Smooth muscle cell (in vitro differentiated cells): ENCODE data around the gene FAU. TPM values are rescaled to one million over a fixed set of nuclear protein-coding genes. Genes with fewer than 3 reads are reported as not detected.

Source experiments
- DNase-seq: peaks from one replicate; lab custom pipeline; 2025; ENCODE audit not compliant: unreplicated experiment; lab: John Stamatoyannopoulos, UW
- H2AFZ ChIP-seq: fragments of 200-600 bp; sonication (generic); 2 replicates; pipeline ENCODE4 v1.6.0; 2016; ENCODE audit warnings: antibody characterized with exemption, low read depth, mild to moderate bottlenecking
- H3F3A ChIP-seq: fragments of 200-600 bp; sonication (generic); 2 replicates; pipeline ENCODE4 v1.6.0; 2017; ENCODE audit warnings: antibody characterized with exemption, low read depth
- H3K27ac ChIP-seq: fragments of 200-600 bp; sonication (generic); 2 replicates; pipeline ENCODE4 v1.5.1; 2016; ENCODE audit warnings: low read depth, mild to moderate bottlenecking
- H3K27me3 ChIP-seq: fragments of 200-600 bp; sonication (generic); 2 replicates; pipeline ENCODE4 v1.6.1; 2016; ENCODE audit warnings: low read depth, mild to moderate bottlenecking
- H3K36me3 ChIP-seq: fragments of 200-600 bp; sonication (generic); 2 replicates; pipeline ENCODE4 v1.5.1; 2016; ENCODE audit warnings: low read depth
- H3K4me1 ChIP-seq: fragments of 200-600 bp; sonication (generic); 2 replicates; pipeline ENCODE4 v1.5.1; 2016; ENCODE audit warnings: low read depth
- H3K4me2 ChIP-seq: fragments of 200-600 bp; sonication (generic); 2 replicates; pipeline ENCODE4 v1.6.0; 2016; ENCODE audit warnings: mild to moderate bottlenecking
- H3K4me3 ChIP-seq: fragments of 200-600 bp; sonication (generic); 2 replicates; pipeline ENCODE4 v1.5.1; 2016; ENCODE audit warnings: mild to moderate bottlenecking
- H3K79me2 ChIP-seq: fragments of 200-600 bp; sonication (generic); 2 replicates; pipeline ENCODE4 v1.6.0; 2016; ENCODE audit warnings: low read depth, mild to moderate bottlenecking
- H3K9ac ChIP-seq: fragments of 200-600 bp; sonication (generic); 2 replicates; pipeline ENCODE4 v1.6.0; 2016; ENCODE audit warnings: low read depth
- H3K9me3 ChIP-seq: fragments of 200-600 bp; sonication (generic); replicated peaks from 2 replicates; pipeline ENCODE4 v1.5.1; 2016; ENCODE audit warnings: low read depth
- H4K20me1 ChIP-seq: fragments of 200-600 bp; sonication (generic); 2 replicates; pipeline ENCODE4 v1.6.0; 2016; ENCODE audit warnings: low read depth
- WGBS: methylation state at CpG from one replicate; pipeline ENCODE4 v1.1.7; 2016; ENCODE audit warnings: low lambda C conversion rate; 5-methylcytosine and 5-hydroxymethylcytosine counted together
- polyA plus RNA-seq: library from polyadenylated mRNA; unstranded; fragments of >200 nt; fragmentation: Nextera tagmentation; extraction: Ambion mirVana; gene quantifications from 2 replicates; pipeline ENCODE4 v1.2.1, GENCODE V29; 2016
- total RNA-seq: library from RNA; depleted of rRNA; stranded (reverse); fragments of >200 nt; gene quantifications from 2 replicates; pipeline ENCODE4 v1.2.3, GENCODE V29; 2014
- TF ChIP-seq, protein P1 (sequence below): fragments of 200-600 bp; sonication (generic); IDR thresholded peaks from 2 replicates; pipeline ENCODE4 v1.5.1; 2017; ENCODE audit warnings: borderline replicate concordance, mild to moderate bottlenecking, antibody characterized with exemption; ENCODE audit not compliant: insufficient read depth, poor library complexity, severe bottlenecking

Gene FAU
- total and polyA plus RNA-seq, 2 experiments from 2014 or later: 509 to 537 TPM

DNA sequence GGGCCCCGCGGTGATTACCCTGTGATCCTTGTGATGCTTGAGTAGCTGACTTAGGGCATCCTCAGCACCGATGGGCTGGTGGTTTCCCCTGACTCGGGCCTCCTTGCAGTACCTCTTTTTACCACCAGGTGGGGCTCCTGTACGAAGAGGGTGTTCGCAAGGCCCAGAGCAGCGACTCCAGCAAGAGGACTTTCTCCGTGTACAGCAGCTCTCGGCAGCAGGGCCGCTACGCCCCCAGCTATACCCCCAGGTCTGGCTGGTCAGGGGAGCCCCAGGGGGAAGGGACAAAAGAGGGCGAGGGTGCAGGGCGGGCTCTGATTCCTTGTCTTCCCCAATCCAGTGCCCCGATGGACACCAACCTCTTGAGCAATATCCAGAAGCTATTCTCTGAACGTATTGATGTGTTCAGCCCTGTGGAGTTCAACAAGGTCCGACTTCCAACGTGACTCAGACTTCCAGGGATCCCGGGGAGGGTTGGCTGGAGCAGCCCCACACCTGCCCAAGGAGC lies 11.5 kb downstream of the FAU start:
- H2AFZ ChIP-seq: no peak overlapping the region
- no peak overlapping the region for H3K4me3 ChIP-seq
- 17% methylated on average over 18 of the region's 18 CpGs for WGBS
- H3K27me3 ChIP-seq: no peaks in the 10 kb centered on the region
- no peak overlapping the region for H3K27ac ChIP-seq
- no peaks in the 10 kb centered on the region for H3K9me3 ChIP-seq
- no peak overlapping the region for H3K9ac ChIP-seq
- TF ChIP-seq, protein P1, sequence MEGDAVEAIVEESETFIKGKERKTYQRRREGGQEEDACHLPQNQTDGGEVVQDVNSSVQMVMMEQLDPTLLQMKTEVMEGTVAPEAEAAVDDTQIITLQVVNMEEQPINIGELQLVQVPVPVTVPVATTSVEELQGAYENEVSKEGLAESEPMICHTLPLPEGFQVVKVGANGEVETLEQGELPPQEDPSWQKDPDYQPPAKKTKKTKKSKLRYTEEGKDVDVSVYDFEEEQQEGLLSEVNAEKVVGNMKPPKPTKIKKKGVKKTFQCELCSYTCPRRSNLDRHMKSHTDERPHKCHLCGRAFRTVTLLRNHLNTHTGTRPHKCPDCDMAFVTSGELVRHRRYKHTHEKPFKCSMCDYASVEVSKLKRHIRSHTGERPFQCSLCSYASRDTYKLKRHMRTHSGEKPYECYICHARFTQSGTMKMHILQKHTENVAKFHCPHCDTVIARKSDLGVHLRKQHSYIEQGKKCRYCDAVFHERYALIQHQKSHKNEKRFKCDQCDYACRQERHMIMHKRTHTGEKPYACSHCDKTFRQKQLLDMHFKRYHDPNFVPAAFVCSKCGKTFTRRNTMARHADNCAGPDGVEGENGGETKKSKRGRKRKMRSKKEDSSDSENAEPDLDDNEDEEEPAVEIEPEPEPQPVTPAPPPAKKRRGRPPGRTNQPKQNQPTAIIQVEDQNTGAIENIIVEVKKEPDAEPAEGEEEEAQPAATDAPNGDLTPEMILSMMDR: peak; percentile 92
- peaks cover 7% of the 10 kb centered on the region for H3K79me2 ChIP-seq
- H3F3A ChIP-seq: no peaks in the 10 kb centered on the region
- H3K36me3 ChIP-seq: no peaks in the 10 kb centered on the region
- peak overlapping the region; percentile 16 for H3K4me2 ChIP-seq
- peak; percentile 89 for DNase-seq
- H3K4me1 ChIP-seq: peaks cover 18% of the 10 kb centered on the region
- peaks cover 13% of the 10 kb centered on the region for H4K20me1 ChIP-seq

- WGBS: 94% methylated on average over 36 of the region's 36 CpGs
- no peak overlapping the region for H2AFZ ChIP-seq
- H3K9me3 ChIP-seq: no peaks in the 10 kb centered on the region
- H3K9ac ChIP-seq: no peak overlapping the region
- no peaks in the 10 kb centered on the region for H3F3A ChIP-seq
- H3K4me2 ChIP-seq: no peak overlapping the region
- H3K79me2 ChIP-seq: peaks cover 7% of the 10 kb centered on the region
- no peaks in the 10 kb centered on the region for H3K27me3 ChIP-seq
- no peaks in the 10 kb centered on the region for H3K36me3 ChIP-seq
- H3K27ac ChIP-seq: no peak overlapping the region
- H3K4me1 ChIP-seq: peaks cover 18% of the 10 kb centered on the region
- TF ChIP-seq, protein P1: no peak
- no peak for DNase-seq
- H4K20me1 ChIP-seq: peaks cover 15% of the 10 kb centered on the region
- H3K4me3 ChIP-seq: no peak overlapping the region
Measured at GRCh38 chr11:65109231-65110198, 12.4 kb downstream of the FAU start.

DNA sequence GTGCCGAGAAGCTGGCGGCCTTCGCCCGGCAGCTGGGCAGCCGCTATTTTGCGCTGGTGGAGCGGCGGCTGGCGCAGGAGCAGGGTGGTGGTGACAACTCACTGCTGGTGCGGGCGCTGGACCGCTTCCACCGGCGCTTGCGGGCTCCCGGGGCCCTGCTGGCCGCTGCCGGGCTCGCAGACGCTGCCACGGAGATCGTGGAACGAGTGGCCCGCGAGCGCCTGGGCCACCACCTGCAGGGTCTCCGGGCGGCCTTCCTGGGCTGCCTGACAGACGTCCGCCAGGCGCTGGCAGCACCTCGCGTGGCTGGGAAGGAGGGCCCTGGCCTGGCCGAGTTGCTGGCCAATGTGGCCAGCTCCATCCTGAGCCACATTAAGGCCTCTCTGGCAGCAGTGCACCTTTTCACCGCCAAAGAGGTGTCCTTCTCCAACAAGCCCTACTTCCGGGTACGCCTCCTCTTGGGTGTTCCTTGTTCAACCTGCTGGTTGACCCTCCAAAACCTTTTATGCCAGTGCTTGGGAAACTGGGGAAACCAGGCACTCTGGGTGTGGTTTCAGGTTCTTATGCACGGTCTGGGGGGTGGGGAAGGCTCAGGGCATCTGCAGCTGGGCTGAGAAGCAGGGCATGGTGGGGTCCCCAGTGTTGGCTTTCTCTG lies 13.3 kb downstream of the FAU start:
- WGBS: 97% methylated on average over 33 of the region's 38 CpGs
- Histone ChIP-seq H3F3A (no peaks in the 10 kb centered on the region), H4K20me1 (peaks cover 15% of the 10 kb centered on the region), H3K79me2 (peaks cover 11% of the 10 kb centered on the region), H3K4me2 (no peak overlapping the region), H2AFZ (no peak overlapping the region), H3K9ac (no peak overlapping the region), H3K4me1 (peaks cover 18% of the 10 kb centered on the region), H3K9me3 (no peaks in the 10 kb centered on the region), H3K27me3 (no peaks in the 10 kb centered on the region), H3K4me3 (no peak overlapping the region), H3K27ac (no peak overlapping the region), H3K36me3 (no peaks in the 10 kb centered on the region)
- no peak for DNase-seq
- TF ChIP-seq, protein P1: no peak
